H1 (cell line): ENCODE results near the gene SERPINE2. TPM values are rescaled to one million over a fixed set of nuclear protein-coding genes. Genes with fewer than 3 reads are reported as not detected.

Experiments used
- CHD7 ChIP-seq: fragments of 300-600 bp; sonication (generic); IDR thresholded peaks from 2 replicates; pipeline ENCODE4 v1.7.1; 2012; ENCODE audit warnings: low read length, moderate library complexity, mild to moderate bottlenecking, inconsistent platforms; ENCODE audit not compliant: insufficient replicate concordance
- SAP30 ChIP-seq: fragments of 300-600 bp; sonication (generic); IDR thresholded peaks from 2 replicates; pipeline ENCODE4 v1.7.1; 2012; ENCODE audit warnings: low read length, moderate library complexity, mild to moderate bottlenecking, inconsistent platforms; ENCODE audit not compliant: insufficient read depth, insufficient replicate concordance
- polyA plus RNA-seq, 7 experiments: library from polyadenylated mRNA; depleted of rRNA in 3 of 7; stranded (reverse) in 5 of 7; unstranded in 2 of 7; fragments of >200 nt in 5 of 7; fragments of 200-250 nt in 2 of 7; gene quantifications; 1 replicate in 5 of 7; 2 replicates in 1 of 7; 4 replicates in 1 of 7; pipeline versions ENCODE4 v1.2.1 to v1.2.3, GENCODE V29; 2011 to 2013; ENCODE audit warnings: missing spikeins in 2 of 7, mixed read lengths in 2 of 7
- total RNA-seq: library from RNA; stranded (reverse); fragmentation: NEBNext Ultra II Directional; extraction: Animal tissue kit (Norgen Biotek cat#: 25700); gene quantifications from 2 replicates; pipeline ENCODE4 v1.2.1, GENCODE V29; 2021

SERPINE2 gene
- total and polyA plus RNA-seq, 2 of the 8 experiments (the other 6 are each of a cell fraction or from before 2014, with no cell fraction given): 26.2 to 76.0 TPM

- TF ChIP-seq CHD7 (no peak), SAP30 (no peak)
These were observed 30.3 kb downstream of the SERPINE2 start (continued) for GRCh38 chr2:224008702-224009261.
